Caco-2 (cell line): ENCODE results near the gene MACROD2. TPM values are rescaled to one million over a fixed set of nuclear protein-coding genes. Genes with fewer than 3 reads are reported as not detected.

Experiments used
- BruUV-seq: library from RNA; stranded (reverse); fragments of 400-500 nt; replicated peaks from 2 replicates; lab custom pipeline; 2021; lab: Mats Ljungman, UMichigan
- CTCF ChIA-PET: fragments of 300-600 bp; sonication (Branson Sonifier 250); formaldehyde crosslinking; loops from one replicate; lab custom pipeline; 2022; ENCODE audit warnings: antibody characterized with exemption; lab: Charles Lee
- POLR2A ChIA-PET: fragments of 300-600 bp; sonication (Branson Sonifier 250); formaldehyde crosslinking; loops from one replicate; lab custom pipeline; 2022; ENCODE audit warnings: antibody characterized with exemption; lab: Charles Lee
- DNase-seq, 2 experiments: peaks; one replicate each; pipeline versions ENCODE4 v3.0.0 to v3.0.0-alpha.2; 2020 to 2022
- H3K27me3 ChIP-seq: replicated peaks from 2 replicates; pipeline ENCODE4 v1.6.0; 2011; ENCODE audit warnings: low read length; ENCODE audit not compliant: control insufficient read depth, insufficient read depth
- H3K36me3 ChIP-seq: 2 replicates; pipeline ENCODE4 v1.5.1; 2011; ENCODE audit warnings: low read length; ENCODE audit not compliant: control insufficient read depth, insufficient read depth
- H3K4me1 ChIP-seq: fragments of 250-450 bp; sonication (Bioruptor Pico); 2 replicates; pipeline ENCODE4 v1.5.1; 2020; ENCODE audit warnings: mild to moderate bottlenecking
- H3K4me3 ChIP-seq: 2 replicates; pipeline ENCODE4 v1.5.1; 2011; ENCODE audit warnings: low read depth, mild to moderate bottlenecking, control low read depth, low read length
- H3K9me3 ChIP-seq: fragments of 250-450 bp; sonication (Bioruptor Pico); 2 replicates; pipeline ENCODE4 v1.5.1; 2020; ENCODE audit warnings: mild to moderate bottlenecking, moderate library complexity
- H3K27ac Mint-ChIP-seq: one replicate; pipeline ENCODE4 v1.8.0; 2022; ENCODE audit warnings: mixed read lengths; ENCODE audit not compliant: unreplicated experiment
- H3K27me3 Mint-ChIP-seq: one replicate; pipeline ENCODE4 v1.8.0; 2022; ENCODE audit warnings: mixed read lengths; ENCODE audit not compliant: insufficient read depth, unreplicated experiment
- H3K36me3 Mint-ChIP-seq: one replicate; pipeline ENCODE4 v1.8.0; 2022; ENCODE audit warnings: mild to moderate bottlenecking, mixed read lengths; ENCODE audit not compliant: insufficient read depth, unreplicated experiment
- H3K4me1 Mint-ChIP-seq: one replicate; pipeline ENCODE4 v1.8.0; 2022; ENCODE audit warnings: low read depth, mixed read lengths; ENCODE audit not compliant: unreplicated experiment
- H3K4me3 Mint-ChIP-seq: one replicate; pipeline ENCODE4 v1.8.0; 2022; ENCODE audit warnings: mild to moderate bottlenecking, moderate library complexity, mixed read lengths; ENCODE audit not compliant: unreplicated experiment
- H3K9me3 Mint-ChIP-seq: one replicate; pipeline ENCODE4 v1.8.0; 2022; ENCODE audit warnings: mixed read lengths; ENCODE audit not compliant: unreplicated experiment
- CTCF ChIP-seq, 2 experiments: fragments of 200-600 bp in 1 of 2; IDR thresholded peaks; 1 replicate in 1 of 2; 2 replicates in 1 of 2; pipeline versions ENCODE4 v1.5.1 to v1.8.0; 2011 to 2022; ENCODE audit warnings: antibody characterized with exemption in 1 of 2, control low read depth in 1 of 2, inconsistent platforms in 1 of 2, low read depth in 1 of 2, low read length in 1 of 2, mild to moderate bottlenecking in 1 of 2, moderate library complexity in 1 of 2; ENCODE audit not compliant: insufficient read depth in 1 of 2, severe bottlenecking in 1 of 2, unreplicated experiment in 1 of 2
- intact Hi-C: fragments of 100-400 bp; cut with micrococcal nuclease; formaldehyde crosslinking; loops from one replicate; pipeline ENCODE4 v1.10.0; 2022; ENCODE audit not compliant: unreplicated experiment
- total RNA-seq: library from RNA; stranded (reverse); gene quantifications from 2 replicates; pipeline ENCODE4 v1.2.3, GENCODE V29; 2022

Gene MACROD2
- total RNA-seq, 1 experiment from 2014 or later, result 6.4 TPM

GRCh38 chr20:15241681-15242080 is 1246.4 kb downstream of the MACROD2 start:
- H3K4me3 Mint-ChIP-seq, result no peak overlapping the region
- no peaks in the 10 kb centered on the region for H3K36me3 ChIP-seq
- H3K4me3 ChIP-seq, result no peak overlapping the region
- POLR2A ChIA-PET, result no interaction called here
- no peak overlapping the region for H3K27ac Mint-ChIP-seq
- intact Hi-C loops, result no loop called here
- no peaks in the 10 kb centered on the region for H3K4me1 Mint-ChIP-seq
- H3K9me3 ChIP-seq, result no peaks in the 10 kb centered on the region
- H3K27me3 ChIP-seq, result no peaks in the 10 kb centered on the region
- CTCF ChIA-PET, result no interaction called here
- H3K36me3 Mint-ChIP-seq, result no peaks in the 10 kb centered on the region
- BruUV-seq, result no TSS peak
- no peak for DNase-seq
- no peaks in the 10 kb centered on the region for H3K9me3 Mint-ChIP-seq
- H3K27me3 Mint-ChIP-seq, result no peaks in the 10 kb centered on the region
- no peaks in the 10 kb centered on the region for H3K4me1 ChIP-seq
- TF ChIP-seq CTCF (IDR thresholded peaks at IDR 0.05; ENCODE audit: insufficient read depth in 1 of 2, low read depth in 1 of 2, low read length in 1 of 2, severe bottlenecking in 1 of 2, unreplicated experiment in 1 of 2), result no peak

- ChIA-PET POLR2A (no interaction called here), CTCF (interaction anchor here (0.9 kb wide), 1 partner anchor 906 kb away, joined by 3 read pairs; the partner anchor contains the start of gene FLRT3)
- Mint-ChIP-seq H3K4me1 (no peaks in the 10 kb centered on the region), H3K9me3 (no peaks in the 10 kb centered on the region), H3K4me3 (no peak overlapping the region), H3K27ac (no peak overlapping the region), H3K36me3 (no peaks in the 10 kb centered on the region), H3K27me3 (no peaks in the 10 kb centered on the region)
- intact Hi-C loops, result no loop called here
- H3K4me3 ChIP-seq, result no peak overlapping the region
- no TSS peak for BruUV-seq
- H3K4me1 ChIP-seq, result no peaks in the 10 kb centered on the region
- no peak for DNase-seq
- TF ChIP-seq CTCF (IDR thresholded peaks at IDR 0.05; ENCODE audit: insufficient read depth in 1 of 2, low read depth in 1 of 2, low read length in 1 of 2, severe bottlenecking in 1 of 2, unreplicated experiment in 1 of 2), result no peak
- H3K36me3 ChIP-seq, result no peaks in the 10 kb centered on the region
- no peaks in the 10 kb centered on the region for H3K9me3 ChIP-seq
- no peaks in the 10 kb centered on the region for H3K27me3 ChIP-seq
These were observed 1247.5 kb downstream of the MACROD2 start for GRCh38 chr20:15242773-15243172.

- Mint-ChIP-seq H3K4me3 (no peak overlapping the region), H3K27ac (no peak overlapping the region), H3K9me3 (no peaks in the 10 kb centered on the region), H3K36me3 (no peaks in the 10 kb centered on the region), H3K4me1 (peaks cover 7% of the 10 kb centered on the region), H3K27me3 (no peaks in the 10 kb centered on the region)
- no TSS peak for BruUV-seq
- intact Hi-C loops, result no loop called here
- Histone ChIP-seq H3K27me3 (no peaks in the 10 kb centered on the region), H3K36me3 (no peaks in the 10 kb centered on the region), H3K9me3 (no peaks in the 10 kb centered on the region), H3K4me3 (no peak overlapping the region), H3K4me1 (no peaks in the 10 kb centered on the region)
- DNase-seq, result no peak
- TF ChIP-seq CTCF (IDR thresholded peaks at IDR 0.05; ENCODE audit: insufficient read depth in 1 of 2, low read depth in 1 of 2, low read length in 1 of 2, severe bottlenecking in 1 of 2, unreplicated experiment in 1 of 2), result no peak
- CTCF ChIA-PET, result no interaction called here
- POLR2A ChIA-PET, result no interaction called here
These were observed 1250.6 kb downstream of the MACROD2 start for GRCh38 chr20:15245896-15246295.
